GM06990 (cell line): Measurements from ENCODE around the gene ACOT7.

Experiments used
- DNase-seq: peaks from one replicate; pipeline ENCODE4 v3.0.0-alpha.2; 2011; ENCODE audit not compliant: insufficient read length; ENCODE audit errors: extremely low read depth
- H3K27me3 ChIP-seq: replicated peaks from 2 replicates; pipeline ENCODE4 v1.6.0; 2011; ENCODE audit warnings: low read length; ENCODE audit not compliant: control insufficient read depth, insufficient read depth
- H3K36me3 ChIP-seq: 2 replicates; pipeline ENCODE4 v1.5.1; 2011; ENCODE audit warnings: low read length; ENCODE audit not compliant: control insufficient read depth, insufficient read depth
- H3K4me3 ChIP-seq: replicated peaks from 2 replicates; pipeline ENCODE4 v1.5.1; 2011; ENCODE audit warnings: low read depth, mild to moderate bottlenecking, control low read depth, low read length
- TF ChIP-seq, protein P1 (sequence below): IDR thresholded peaks from 2 replicates; pipeline ENCODE4 v1.5.1; 2011; ENCODE audit warnings: low read length, control low read depth, mild to moderate bottlenecking, inconsistent platforms; ENCODE audit not compliant: insufficient read depth, poor library complexity, severe bottlenecking

The ACOT7 gene

DNA sequence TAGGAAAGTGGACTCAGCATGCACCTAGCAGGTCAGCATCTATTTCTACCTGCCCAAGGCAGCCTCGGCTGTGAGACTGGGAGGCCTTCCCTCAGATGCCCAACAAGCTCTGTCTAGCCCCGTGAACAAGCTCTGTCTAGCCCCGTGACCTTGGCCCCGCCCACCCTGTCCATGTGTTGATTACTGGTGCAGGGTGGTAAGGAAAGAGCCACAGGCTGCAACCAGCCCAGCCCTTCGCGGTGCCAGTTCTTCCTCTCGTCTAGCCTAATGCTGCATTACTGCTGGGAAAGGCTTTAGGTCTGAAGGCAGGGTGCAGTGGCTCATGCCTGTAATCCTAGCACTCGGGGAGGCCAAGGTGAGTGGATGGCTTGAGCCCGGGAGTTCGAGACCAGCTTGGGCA, 134.9 kb downstream of the ACOT7 start:
- TF ChIP-seq, protein P1, sequence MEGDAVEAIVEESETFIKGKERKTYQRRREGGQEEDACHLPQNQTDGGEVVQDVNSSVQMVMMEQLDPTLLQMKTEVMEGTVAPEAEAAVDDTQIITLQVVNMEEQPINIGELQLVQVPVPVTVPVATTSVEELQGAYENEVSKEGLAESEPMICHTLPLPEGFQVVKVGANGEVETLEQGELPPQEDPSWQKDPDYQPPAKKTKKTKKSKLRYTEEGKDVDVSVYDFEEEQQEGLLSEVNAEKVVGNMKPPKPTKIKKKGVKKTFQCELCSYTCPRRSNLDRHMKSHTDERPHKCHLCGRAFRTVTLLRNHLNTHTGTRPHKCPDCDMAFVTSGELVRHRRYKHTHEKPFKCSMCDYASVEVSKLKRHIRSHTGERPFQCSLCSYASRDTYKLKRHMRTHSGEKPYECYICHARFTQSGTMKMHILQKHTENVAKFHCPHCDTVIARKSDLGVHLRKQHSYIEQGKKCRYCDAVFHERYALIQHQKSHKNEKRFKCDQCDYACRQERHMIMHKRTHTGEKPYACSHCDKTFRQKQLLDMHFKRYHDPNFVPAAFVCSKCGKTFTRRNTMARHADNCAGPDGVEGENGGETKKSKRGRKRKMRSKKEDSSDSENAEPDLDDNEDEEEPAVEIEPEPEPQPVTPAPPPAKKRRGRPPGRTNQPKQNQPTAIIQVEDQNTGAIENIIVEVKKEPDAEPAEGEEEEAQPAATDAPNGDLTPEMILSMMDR: no peak
- H3K27me3 ChIP-seq: no peaks in the 10 kb centered on the region; the same call in 1 of the 2 replicates
- H3K4me3 ChIP-seq: no peak overlapping the region
- no peaks in the 10 kb centered on the region; the same call in 1 of the 2 replicates for H3K36me3 ChIP-seq
- no peak for DNase-seq

DNA sequence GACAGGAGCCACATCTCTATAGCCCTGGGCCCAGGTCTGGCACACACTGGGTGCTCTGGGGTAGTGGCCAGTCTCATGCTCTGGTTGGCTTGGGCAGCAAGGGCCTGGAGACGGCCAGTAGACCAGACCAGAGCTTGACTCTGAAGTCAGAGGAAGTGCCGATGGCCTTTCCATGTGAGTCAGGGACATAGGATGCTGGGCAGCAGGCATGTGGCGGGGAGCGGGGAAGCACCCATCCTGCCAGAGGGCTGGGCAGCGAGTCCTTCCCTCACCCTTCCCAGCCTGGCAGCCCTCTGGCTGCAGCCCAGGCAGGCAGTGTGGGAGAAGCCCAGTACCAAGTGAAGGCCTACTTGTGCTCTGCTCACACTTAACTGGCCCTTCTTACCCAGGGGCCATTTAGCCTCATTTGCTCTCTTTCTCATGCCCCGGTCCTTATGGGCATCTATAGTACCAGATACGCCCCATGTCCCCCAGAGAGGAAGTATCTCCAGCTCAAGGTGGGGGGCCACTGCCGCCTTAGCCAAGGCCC, 136.0 kb downstream of the ACOT7 start:
- Histone ChIP-seq H3K36me3 (no peaks in the 10 kb centered on the region), H3K27me3 (no peaks in the 10 kb centered on the region; the same call in 1 of the 2 replicates), H3K4me3 (no peak overlapping the region)
- TF ChIP-seq, protein P1: no peak
- no peak for DNase-seq

DNA sequence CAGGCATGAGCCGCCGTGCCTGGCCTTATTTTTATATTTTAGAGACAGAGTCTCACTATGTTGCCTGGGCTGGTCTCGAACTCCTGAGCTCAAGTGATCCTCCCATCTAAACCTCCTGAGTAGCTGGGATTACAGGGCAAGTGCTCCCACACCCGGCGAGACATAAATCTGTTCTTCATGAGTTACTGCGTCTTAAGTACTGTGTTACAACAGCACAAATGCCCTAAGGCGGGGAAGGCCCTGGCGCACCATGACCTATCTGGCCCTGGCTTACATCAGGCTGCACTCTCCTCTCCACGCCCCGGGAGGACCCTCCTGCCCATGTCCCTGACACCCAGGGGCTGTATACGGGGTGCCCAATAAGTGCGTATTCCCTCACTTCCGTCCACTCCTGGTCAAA, 136.9 kb downstream of the ACOT7 start:
- Histone ChIP-seq H3K4me3 (no peak overlapping the region), H3K27me3 (no peaks in the 10 kb centered on the region; the same call in 1 of the 2 replicates), H3K36me3 (no peaks in the 10 kb centered on the region)
- no peak for DNase-seq
- TF ChIP-seq, protein P1: no peak

DNA sequence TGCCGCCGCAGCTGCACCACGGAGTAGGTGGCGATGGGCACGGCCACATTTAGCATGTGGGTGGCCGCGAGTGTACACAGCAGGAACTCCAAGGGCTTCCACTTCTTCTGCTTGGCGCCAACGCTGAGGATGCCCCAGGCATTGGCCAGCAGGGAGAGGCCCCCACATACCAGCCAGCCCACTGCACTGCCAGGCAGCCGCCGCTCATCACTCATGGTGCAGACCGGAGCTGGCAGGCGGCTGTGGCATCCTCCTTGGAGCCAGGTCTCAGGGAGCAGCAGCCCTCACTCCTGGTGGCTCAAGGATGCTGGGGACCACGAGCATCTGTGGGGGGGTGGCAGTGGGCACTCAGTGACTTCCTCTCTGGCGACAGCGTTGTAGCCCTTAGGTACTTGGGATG, 138.9 kb downstream of the ACOT7 start:
- TF ChIP-seq, protein P1: no peak
- DNase-seq: no peak
- no peaks in the 10 kb centered on the region for H3K36me3 ChIP-seq
- no peaks in the 10 kb centered on the region; the same call in 1 of the 2 replicates for H3K27me3 ChIP-seq
- no peak overlapping the region for H3K4me3 ChIP-seq

- H3K27me3 ChIP-seq: no peaks in the 10 kb centered on the region; the same call in 1 of the 2 replicates
- no peak for DNase-seq
These were observed 140.2 kb downstream of the ACOT7 start for GRCh38 chr1:6253380-6253779.

More at GRCh38 chr1:6253380-6253779, 140.2 kb downstream of the ACOT7 start:
- H3K4me3 ChIP-seq: no peak overlapping the region
- H3K36me3 ChIP-seq: no peaks in the 10 kb centered on the region
- TF ChIP-seq, protein P1: no peak
